HT1080 (cell line): ENCODE measurements around the gene PCDH15. TPM values are rescaled to one million over a fixed set of nuclear protein-coding genes. Genes with fewer than 3 reads are reported as not detected.
"Not testable (repeated sequence)": the region's sequence is repeated elsewhere in the genome, so short reads cannot be mapped to it uniquely, and the experiment has no call there.

ENCODE experiments used
- DNase-seq: peaks from one replicate; pipeline ENCODE4 v3.0.0-alpha.2; 2015; ENCODE audit warnings: low read depth
- total RNA-seq: library from RNA; depleted of rRNA; stranded (reverse); fragments of >200 nt; shearing (Covaris generic); gene quantifications from 2 replicates; pipeline ENCODE4 v1.2.3, GENCODE V29; 2014

The PCDH15 gene
- total RNA-seq, 1 experiment from 2014 or later, result 0.14 TPM

- peak; percentile 64 for DNase-seq
Observed at GRCh38 chr10:54559498-54559897, 241.5 kb downstream of the PCDH15 start.

- no peak for DNase-seq
Observed at GRCh38 chr10:54554028-54554427, 247.0 kb downstream of the PCDH15 start.

- DNase-seq, result no peak
Observed at GRCh38 chr10:54550016-54550415, 251.0 kb downstream of the PCDH15 start.

GRCh38 chr10:54531296-54531695 is 269.7 kb downstream of the PCDH15 start:
- no peak for DNase-seq

GRCh38 chr10:54530299-54530698 is 270.7 kb downstream of the PCDH15 start:
- no peak for DNase-seq

- no peak for DNase-seq
Observed at GRCh38 chr10:54525816-54526215, 275.2 kb downstream of the PCDH15 start.

GRCh38 chr10:54515244-54515643 is 285.8 kb downstream of the PCDH15 start:
- not testable (repeated sequence) for DNase-seq

- no peak for DNase-seq
Observed at GRCh38 chr10:54503863-54504262, 297.2 kb downstream of the PCDH15 start.

GRCh38 chr10:54501929-54502328 is 299.1 kb downstream of the PCDH15 start:
- DNase-seq, result no peak

- DNase-seq, result peak; percentile 6
Observed at GRCh38 chr10:54496852-54497251, 304.2 kb downstream of the PCDH15 start.

- DNase-seq, result no peak
Observed at GRCh38 chr10:54487743-54488142, 313.3 kb downstream of the PCDH15 start.

- DNase-seq, result no peak
Observed at GRCh38 chr10:54485971-54486370, 315.1 kb downstream of the PCDH15 start.

- no peak for DNase-seq
Observed at GRCh38 chr10:54484186-54484585, 316.8 kb downstream of the PCDH15 start.

- DNase-seq, result no peak
Observed at GRCh38 chr10:54478601-54479000, 322.4 kb downstream of the PCDH15 start.

- no peak for DNase-seq
Observed at GRCh38 chr10:54477738-54478137, 323.3 kb downstream of the PCDH15 start.

GRCh38 chr10:54470324-54470631 is 330.8 kb downstream of the PCDH15 start:
- DNase-seq, result peak; percentile 14

- DNase-seq, result peak; percentile 12
Observed at GRCh38 chr10:54469587-54470323, 331.3 kb downstream of the PCDH15 start.

GRCh38 chr10:54454271-54454670 is 346.8 kb downstream of the PCDH15 start:
- DNase-seq, result no peak

GRCh38 chr10:54449056-54449455 is 352.0 kb downstream of the PCDH15 start:
- no peak for DNase-seq

GRCh38 chr10:54444170-54444569 is 356.9 kb downstream of the PCDH15 start:
- peak; percentile 21 for DNase-seq

- DNase-seq, result no peak
Observed at GRCh38 chr10:54441275-54441674, 359.8 kb downstream of the PCDH15 start.

GRCh38 chr10:54434782-54435181 is 366.2 kb downstream of the PCDH15 start:
- DNase-seq, result no peak

GRCh38 chr10:54415483-54415882 is 385.5 kb downstream of the PCDH15 start:
- DNase-seq, result no peak

- peak; percentile 13 for DNase-seq
Observed at GRCh38 chr10:54402576-54402975, 398.5 kb downstream of the PCDH15 start.
